Testis (tissue), 3 donors: ENCODE measurements around the gene NET1. TPM values are rescaled to one million over a fixed set of nuclear protein-coding genes. Genes with fewer than 3 reads are reported as not detected.

Experiments used
- DNase-seq: peaks from one replicate; pipeline ENCODE4 v3.0.0-alpha.2; 2019
- H3K27ac ChIP-seq, 2 donors: fragments of 200-600 bp; sonication (generic); one replicate each; pipeline ENCODE4 v1.5.1; 2019
- H3K27me3 ChIP-seq: fragments of 200-600 bp; sonication (generic); one replicate; pipeline ENCODE4 v1.5.1; 2019
- H3K36me3 ChIP-seq: fragments of 200-600 bp; sonication (generic); one replicate; pipeline ENCODE4 v1.5.1; 2017; ENCODE audit warnings: low read depth; ENCODE audit errors: missing control alignments
- H3K4me1 ChIP-seq: fragments of 200-600 bp; sonication (generic); one replicate; pipeline ENCODE4 v1.5.1; 2019
- H3K4me3 ChIP-seq, 2 donors: fragments of 200-600 bp; sonication (generic); one replicate each; pipeline ENCODE4 v1.5.1; 2017 to 2019
- H3K9me3 ChIP-seq: fragments of 200-600 bp; sonication (generic); one replicate; pipeline ENCODE4 v1.5.1; 2017
- CTCF ChIP-seq, 3 experiments: fragments of 450-650 bp in 2 of 3; fragments of 200-600 bp in 1 of 3; sonication (generic) in 1 of 3; IDR thresholded peaks; one replicate each; pipeline ENCODE4 v1.5.1; 2016 to 2019; ENCODE audit warnings: antibody characterized with exemption in 3 of 3, mild to moderate bottlenecking in 2 of 3, moderate library complexity in 1 of 3
- POLR2A ChIP-seq: fragments of 450-650 bp; IDR thresholded peaks from one replicate; pipeline ENCODE4 v1.6.1; 2017; ENCODE audit warnings: antibody characterized with exemption, mild to moderate bottlenecking, moderate library complexity
- WGBS, 2 donors: methylation state at CpG; one replicate each; pipeline ENCODE4 v1.1.5; 2018; 5-methylcytosine and 5-hydroxymethylcytosine counted together
- intact Hi-C: fragments of 100-400 bp; cut with DNase I; formaldehyde crosslinking; loops from one replicate; pipeline ENCODE4 v1.15.1; 2023; ENCODE audit warnings: low total_unique reads
- polyA plus RNA-seq: library from polyadenylated mRNA; stranded (reverse); fragments of 350-450 nt; fragmentation: Illumina TruSeq; extraction: RNeasy Lipid Tissue Mini Kit (QIAGEN cat#74804); gene quantifications from one replicate; pipeline ENCODE4 v1.2.3, GENCODE V29; 2014; ENCODE audit warnings: low read depth, low replicate concordance; ENCODE audit not compliant: insufficient read depth
- total RNA-seq, 2 donors: library from RNA; depleted of rRNA; stranded (reverse); fragments of >200 nt; gene quantifications; one replicate each; pipeline ENCODE4 v1.2.3, GENCODE V29; 2016

Gene NET1
- total and polyA plus RNA-seq, 3 donors from 2014 or later = 29.7 to 40.7 (median 39.9) TPM

DNA sequence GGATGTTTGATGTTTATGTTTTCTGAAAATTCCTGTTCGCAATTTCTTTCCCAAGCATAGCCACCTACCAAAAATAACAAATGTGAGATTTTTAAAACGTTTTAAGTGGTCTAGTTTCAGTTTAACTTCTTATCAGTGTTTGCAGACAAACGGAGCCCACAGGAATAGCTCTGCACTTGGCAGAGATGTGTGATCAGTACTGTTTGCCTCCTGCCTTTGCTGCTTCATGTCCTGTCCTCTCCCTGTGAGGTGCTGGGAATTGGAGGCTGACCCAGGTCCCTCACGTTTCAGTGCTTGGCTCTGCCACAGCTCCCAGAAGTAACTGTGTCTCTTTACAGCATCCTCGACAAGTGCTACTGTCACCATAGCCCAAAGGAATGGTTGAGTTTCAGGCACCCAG, 46.4 kb upstream of the NET1 start:
- no peak for TF ChIP-seq CTCF (IDR thresholded peaks at IDR 0.05)
- TF ChIP-seq POLR2A = no peak
- no peak for DNase-seq
- H3K4me3 ChIP-seq = no peak overlapping the region
- intact Hi-C loops = no loop called here
- H3K4me1 ChIP-seq = no peaks in the 10 kb centered on the region
- WGBS, 2 donors = 34 to 36% methylated on average over 5 of the region's 5 CpGs
- no peak overlapping the region for H3K27ac ChIP-seq
- H3K36me3 ChIP-seq = no peaks in the 10 kb centered on the region
- no peaks in the 10 kb centered on the region for H3K9me3 ChIP-seq
- no peaks in the 10 kb centered on the region for H3K27me3 ChIP-seq

DNA sequence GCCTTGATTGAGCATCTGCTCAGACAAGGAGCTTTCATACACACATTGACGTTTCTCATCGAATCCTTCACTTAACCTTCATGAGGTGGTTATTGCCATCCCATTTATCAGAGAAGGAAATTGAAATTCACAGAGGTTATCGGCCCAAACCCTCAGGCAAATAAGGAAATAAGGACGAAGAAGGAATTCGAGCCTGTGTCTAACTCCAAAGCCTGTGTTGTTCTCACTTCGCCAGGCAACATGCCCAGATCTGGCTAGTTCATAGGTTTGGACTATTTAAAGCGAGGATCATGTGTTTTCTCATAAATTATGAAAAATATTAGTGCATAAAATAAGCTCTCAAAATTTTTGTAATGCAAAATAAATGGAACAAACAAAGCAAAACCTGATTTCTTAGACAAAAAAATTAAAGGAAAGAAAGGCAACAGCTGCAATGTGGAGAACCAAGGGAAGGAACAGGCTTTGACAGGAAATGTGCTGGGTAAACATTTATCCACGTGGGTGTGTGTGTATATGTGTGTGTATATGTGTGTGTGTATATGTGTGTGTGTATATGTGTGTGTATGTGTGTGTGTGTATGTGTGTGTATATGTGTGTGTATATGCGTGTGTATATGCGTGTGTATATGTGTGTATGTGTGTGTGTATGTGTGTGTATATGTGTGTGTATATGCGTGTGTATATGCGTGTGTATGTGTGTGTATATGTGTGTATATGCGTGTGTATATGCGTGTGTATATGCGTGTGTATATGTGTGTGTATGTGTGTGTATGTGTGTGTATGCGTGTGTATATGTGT, 42.8 kb upstream of the NET1 start:
- peak; percentile 40 for DNase-seq

DNA sequence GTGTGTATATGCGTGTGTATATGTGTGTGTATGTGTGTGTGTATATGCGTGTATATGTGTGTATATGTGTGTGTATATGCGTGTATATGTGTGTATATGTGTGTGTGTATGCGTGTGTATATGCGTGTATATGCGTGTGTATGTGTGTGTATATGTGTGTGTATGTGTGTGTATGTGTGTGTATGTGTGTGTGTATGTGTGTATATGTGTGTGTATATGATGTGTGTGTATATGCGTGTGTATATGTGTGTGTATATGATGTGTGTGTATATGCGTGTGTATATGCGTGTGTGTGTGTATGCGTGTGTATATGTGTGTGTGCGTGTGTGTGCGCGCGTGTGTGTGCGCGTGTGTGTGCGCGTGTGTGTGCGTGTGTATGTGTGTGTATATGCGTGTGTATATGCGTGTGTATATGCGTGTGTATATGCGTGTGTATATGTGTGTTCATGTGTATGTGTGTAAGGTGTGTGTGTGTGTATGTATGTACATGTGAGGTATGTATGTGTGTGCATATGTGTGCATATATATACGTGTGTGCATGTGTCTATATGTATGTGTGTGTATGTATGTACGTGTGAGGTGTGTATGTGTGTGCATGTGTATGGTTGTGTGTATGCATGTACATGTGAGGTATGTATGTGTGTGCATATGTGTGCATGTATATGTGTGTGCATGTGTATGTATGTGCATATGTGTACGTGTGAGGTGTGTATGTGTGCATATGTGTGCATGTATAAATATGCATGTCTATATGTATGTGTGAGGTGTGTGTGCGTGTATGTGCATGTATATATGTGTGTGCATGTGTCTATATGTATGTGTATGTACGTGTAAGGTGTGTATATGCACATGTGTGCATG, 41.6 kb upstream of the NET1 start:
- 44 to 75% methylated on average over 19 to 28 of the region's 28 CpGs for WGBS, 2 donors
- H3K4me1 ChIP-seq = no peaks in the 10 kb centered on the region

More for the DNA sequence above, 42.8 kb upstream of the NET1 start:
- Histone ChIP-seq H3K4me1 (no peaks in the 10 kb centered on the region), H3K9me3 (no peaks in the 10 kb centered on the region), H3K36me3 (no peaks in the 10 kb centered on the region), H3K4me3 (no peak overlapping the region), H3K27me3 (no peaks in the 10 kb centered on the region), H3K27ac (no peak overlapping the region)
- intact Hi-C loops = no loop called here
- WGBS, 2 donors = 45 to 66% methylated on average over 9 to 16 of the region's 16 CpGs
- TF ChIP-seq POLR2A (no peak), CTCF (IDR thresholded peaks at IDR 0.05) (no peak)

GRCh38 chr10:5373307-5373706, 39.0 kb upstream of the NET1 start:
- Histone ChIP-seq H3K9me3 (no peaks in the 10 kb centered on the region), H3K36me3 (no peaks in the 10 kb centered on the region), H3K4me3 (no peak overlapping the region), H3K27me3 (no peaks in the 10 kb centered on the region), H3K27ac (no peak overlapping the region), H3K4me1 (no peaks in the 10 kb centered on the region)
- TF ChIP-seq POLR2A = no peak
- no peak for TF ChIP-seq CTCF (IDR thresholded peaks at IDR 0.05)
- DNase-seq = no peak
- intact Hi-C loops = no loop called here
- WGBS, 2 donors = 86 to 92% methylated on average over 4 of the region's 4 CpGs

More for the DNA sequence above, 41.6 kb upstream of the NET1 start:
- no peaks in the 10 kb centered on the region for H3K36me3 ChIP-seq
- H3K27ac ChIP-seq = no peak overlapping the region
- no peak for DNase-seq
- H3K27me3 ChIP-seq = no peaks in the 10 kb centered on the region
- TF ChIP-seq POLR2A (no peak), CTCF (IDR thresholded peaks at IDR 0.05) (no peak)
- no peak overlapping the region for H3K4me3 ChIP-seq
- intact Hi-C loops = no loop called here
- no peaks in the 10 kb centered on the region for H3K9me3 ChIP-seq
